WTC11 (cell line): ENCODE measurements around the gene TBL1X. TPM values are rescaled to one million over a fixed set of nuclear protein-coding genes. Genes with fewer than 3 reads are reported as not detected.

Source experiments
- ATAC-seq: fragments of 200-7000 bp; cut with Tn5 transposase; 2 replicates; pipeline ENCODE4 v1.10.0; 2021; ENCODE audit warnings: mild to moderate bottlenecking, moderate library complexity
- CTCF ChIA-PET: fragments of 300-600 bp; sonication (Branson Sonifier 250); formaldehyde crosslinking; loops from one replicate; lab custom pipeline; 2021; ENCODE audit warnings: antibody characterized with exemption; lab: Charles Lee
- POLR2A ChIA-PET: fragments of 350-600 bp; sonication (Branson Sonifier 250); formaldehyde crosslinking; loops from one replicate; lab custom pipeline; 2021; ENCODE audit warnings: antibody characterized with exemption; lab: Charles Lee
- DNase-seq: peaks from one replicate; pipeline ENCODE4 v3.0.0; 2021; ENCODE audit warnings: low spot score
- H3K27ac Mint-ChIP-seq: 2 replicates; pipeline ENCODE4 v1.8.0; 2021; ENCODE audit warnings: mixed read lengths
- H3K27me3 Mint-ChIP-seq: 2 replicates; pipeline ENCODE4 v1.8.0; 2021; ENCODE audit warnings: low read depth, mild to moderate bottlenecking, moderate library complexity, mixed read lengths
- H3K36me3 Mint-ChIP-seq: 2 replicates; pipeline ENCODE4 v1.8.0; 2021; ENCODE audit warnings: mixed read lengths
- H3K4me1 Mint-ChIP-seq: 2 replicates; pipeline ENCODE4 v1.8.0; 2022; ENCODE audit warnings: mixed read lengths
- H3K4me3 Mint-ChIP-seq: 2 replicates; pipeline ENCODE4 v1.8.0; 2021; ENCODE audit warnings: mild to moderate bottlenecking, moderate library complexity, mixed read lengths
- H3K9me3 Mint-ChIP-seq: 2 replicates; pipeline ENCODE4 v1.8.0; 2021; ENCODE audit warnings: mixed read lengths
- CREB1 ChIP-seq: sonication (generic); formaldehyde crosslinking; IDR thresholded peaks from 2 replicates; pipeline ENCODE4 v1.8.0; 2023; ENCODE audit warnings: mild to moderate bottlenecking, missing genetic modification reagents
- CREM ChIP-seq: sonication (generic); formaldehyde crosslinking; IDR thresholded peaks from 2 replicates; pipeline ENCODE4 v1.8.1; 2022; ENCODE audit warnings: mild to moderate bottlenecking, missing genetic modification reagents, moderate library complexity
- GRHL2 ChIP-seq: fragments of 250-450 bp; sonication (Bioruptor Pico); IDR thresholded peaks from 2 replicates; pipeline ENCODE4 v1.8.0; 2022; ENCODE audit warnings: mild to moderate bottlenecking, moderate library complexity; ENCODE audit not compliant: insufficient replicate concordance, severe bottlenecking
- KAT7 ChIP-seq: sonication (generic); formaldehyde crosslinking; IDR thresholded peaks from 2 replicates; pipeline ENCODE4 v1.8.1; 2023; ENCODE audit warnings: missing genetic modification reagents, mild to moderate bottlenecking, borderline replicate concordance
- MYBL2 ChIP-seq: sonication (generic); formaldehyde crosslinking; IDR thresholded peaks from 2 replicates; pipeline ENCODE4 v1.8.1; 2023; ENCODE audit warnings: mild to moderate bottlenecking, moderate library complexity, missing genetic modification reagents
- NR2C2 ChIP-seq: sonication (generic); formaldehyde crosslinking; IDR thresholded peaks from 2 replicates; pipeline ENCODE4 v1.8.0; 2022; ENCODE audit warnings: mild to moderate bottlenecking, missing genetic modification reagents
- NR3C1 ChIP-seq: sonication (generic); formaldehyde crosslinking; conservative IDR thresholded peaks from 2 replicates; pipeline ENCODE4 v1.8.1; 2023; ENCODE audit warnings: low read depth, mild to moderate bottlenecking, missing genetic modification reagents
- PREB ChIP-seq: sonication (generic); formaldehyde crosslinking; IDR thresholded peaks from 2 replicates; pipeline ENCODE4 v1.8.1; 2022; ENCODE audit warnings: mild to moderate bottlenecking, missing genetic modification reagents, moderate library complexity, borderline replicate concordance
- SOX15 ChIP-seq: fragments of 250-450 bp; sonication (Bioruptor Pico); IDR thresholded peaks from 2 replicates; pipeline ENCODE4 v1.9.0; 2021; ENCODE audit warnings: mild to moderate bottlenecking
- USF1 ChIP-seq: sonication (generic); formaldehyde crosslinking; IDR thresholded peaks from 2 replicates; pipeline ENCODE4 v1.8.0; 2022; ENCODE audit warnings: mild to moderate bottlenecking, missing genetic modification reagents
- USF2 ChIP-seq: sonication (generic); formaldehyde crosslinking; IDR thresholded peaks from 2 replicates; pipeline ENCODE4 v1.8.1; 2023; ENCODE audit warnings: mild to moderate bottlenecking, missing genetic modification reagents, moderate library complexity
- ZBTB21 ChIP-seq: sonication (generic); formaldehyde crosslinking; IDR thresholded peaks from 2 replicates; pipeline ENCODE4 v1.8.1; 2023; ENCODE audit warnings: mild to moderate bottlenecking, missing genetic modification reagents, borderline replicate concordance
- ZNF121 ChIP-seq: sonication (generic); formaldehyde crosslinking; IDR thresholded peaks from 2 replicates; pipeline ENCODE4 v1.8.0; 2023; ENCODE audit warnings: missing genetic modification reagents
- ZNF317 ChIP-seq: sonication (generic); formaldehyde crosslinking; IDR thresholded peaks from 2 replicates; pipeline ENCODE4 v1.8.1; 2023; ENCODE audit warnings: low read depth, mild to moderate bottlenecking, moderate library complexity, missing genetic modification reagents, borderline replicate concordance
- ZNF416 ChIP-seq: fragments of 250-450 bp; sonication (Bioruptor Pico); IDR thresholded peaks from 2 replicates; pipeline ENCODE4 v1.9.0; 2021; ENCODE audit warnings: mild to moderate bottlenecking, inconsistent platforms
- ZNF423 ChIP-seq: fragments of 250-450 bp; sonication (Bioruptor Pico); IDR thresholded peaks from 2 replicates; pipeline ENCODE4 v2.1.2; 2022; ENCODE audit warnings: mild to moderate bottlenecking, moderate library complexity
- total RNA-seq: library from RNA; stranded (reverse); gene quantifications from 3 replicates; pipeline ENCODE4 v1.2.3, GENCODE V29; 2021
- TF ChIP-seq, protein P1 (sequence below): sonication (generic); formaldehyde crosslinking; IDR thresholded peaks from 2 replicates; pipeline ENCODE4 v1.8.1; 2023; ENCODE audit warnings: mild to moderate bottlenecking, missing genetic modification reagents
- TF ChIP-seq, protein P2 (sequence below): sonication (generic); formaldehyde crosslinking; IDR thresholded peaks from 2 replicates; pipeline ENCODE4 v1.8.0; 2023; ENCODE audit warnings: missing genetic modification reagents, mild to moderate bottlenecking, borderline replicate concordance
- TF ChIP-seq, protein P3 (sequence below): sonication (generic); formaldehyde crosslinking; IDR thresholded peaks from 2 replicates; pipeline ENCODE4 v1.8.0; 2023; ENCODE audit warnings: mild to moderate bottlenecking, missing genetic modification reagents
- TF ChIP-seq, protein P4 (sequence below): sonication (generic); formaldehyde crosslinking; IDR thresholded peaks from 2 replicates; pipeline ENCODE4 v1.8.1; 2022; ENCODE audit warnings: low read depth, mild to moderate bottlenecking, moderate library complexity, missing genetic modification reagents, borderline replicate concordance

The TBL1X gene
- total RNA-seq, 1 experiment from 2014 or later = 27.7 TPM

DNA sequence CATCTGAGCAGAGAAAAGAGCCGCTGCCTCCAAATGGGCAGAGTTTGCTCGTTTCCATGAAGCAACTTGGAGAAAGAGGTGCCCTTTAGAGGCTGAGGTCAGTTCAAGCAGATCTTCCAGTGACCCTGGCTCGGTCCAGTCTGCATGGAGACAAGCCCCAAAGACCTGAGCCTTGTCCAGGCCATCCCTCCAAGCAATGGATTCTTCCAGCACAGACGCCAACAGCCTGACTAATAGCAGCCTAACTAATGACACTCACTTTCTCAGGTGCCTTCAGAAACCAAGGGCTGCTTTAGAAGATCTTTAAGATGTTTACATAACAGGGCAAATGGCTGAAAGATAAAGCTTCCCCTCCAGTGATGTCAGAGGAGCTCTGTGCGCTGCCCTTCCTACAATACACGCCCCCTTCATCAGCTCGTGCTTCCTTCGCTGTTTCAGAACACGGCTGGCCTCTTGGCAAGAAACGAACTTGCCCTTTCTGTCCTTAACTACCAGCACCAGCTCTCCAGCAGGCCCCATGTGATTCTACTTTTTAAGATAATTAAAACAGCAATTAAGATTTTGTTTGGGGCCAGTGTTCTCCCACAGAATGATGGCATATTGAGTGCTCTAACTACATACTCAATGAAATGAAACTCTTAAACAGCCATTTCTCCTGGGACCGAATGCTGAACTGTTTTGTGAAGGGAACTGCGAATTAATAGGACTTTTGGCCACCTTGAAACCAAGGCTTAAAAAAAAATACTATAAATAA, 181.8 kb downstream of the TBL1X start:
- Mint-ChIP-seq H3K4me1 (0 out of 2 replicates have a peak, but pooled peaks cover 6% of the 10 kb centered on the region), H3K4me3 (no peak overlapping the region), H3K27ac (no peak overlapping the region), H3K36me3 (no peaks in the 10 kb centered on the region), H3K9me3 (no peaks in the 10 kb centered on the region), H3K27me3 (no peaks in the 10 kb centered on the region)
- CTCF ChIA-PET = no interaction called here
- TF ChIP-seq ZNF317 (CRISPR knock-in tag) (no peak), ZNF416 (CRISPR knock-in tag) (no peak), MYBL2 (CRISPR knock-in tag) (no peak), GRHL2 (CRISPR knock-in tag) (no peak), NR3C1 (no peak), ZNF423 (no peak), SOX15 (CRISPR knock-in tag) (no peak), KAT7 (no peak), USF2 (CRISPR knock-in tag) (no peak), NR2C2 (CRISPR knock-in tag) (no peak), USF1 (CRISPR knock-in tag) (no peak), PREB (CRISPR knock-in tag) (no peak), CREB1 (CRISPR knock-in tag) (no peak), ZBTB21 (CRISPR knock-in tag) (no peak), CREM (no peak), ZNF121 (CRISPR knock-in tag) (no peak)
- TF ChIP-seq, protein P1, sequence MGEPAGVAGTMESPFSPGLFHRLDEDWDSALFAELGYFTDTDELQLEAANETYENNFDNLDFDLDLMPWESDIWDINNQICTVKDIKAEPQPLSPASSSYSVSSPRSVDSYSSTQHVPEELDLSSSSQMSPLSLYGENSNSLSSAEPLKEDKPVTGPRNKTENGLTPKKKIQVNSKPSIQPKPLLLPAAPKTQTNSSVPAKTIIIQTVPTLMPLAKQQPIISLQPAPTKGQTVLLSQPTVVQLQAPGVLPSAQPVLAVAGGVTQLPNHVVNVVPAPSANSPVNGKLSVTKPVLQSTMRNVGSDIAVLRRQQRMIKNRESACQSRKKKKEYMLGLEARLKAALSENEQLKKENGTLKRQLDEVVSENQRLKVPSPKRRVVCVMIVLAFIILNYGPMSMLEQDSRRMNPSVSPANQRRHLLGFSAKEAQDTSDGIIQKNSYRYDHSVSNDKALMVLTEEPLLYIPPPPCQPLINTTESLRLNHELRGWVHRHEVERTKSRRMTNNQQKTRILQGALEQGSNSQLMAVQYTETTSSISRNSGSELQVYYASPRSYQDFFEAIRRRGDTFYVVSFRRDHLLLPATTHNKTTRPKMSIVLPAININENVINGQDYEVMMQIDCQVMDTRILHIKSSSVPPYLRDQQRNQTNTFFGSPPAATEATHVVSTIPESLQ (CRISPR knock-in tag) = no peak
- TF ChIP-seq, protein P2, sequence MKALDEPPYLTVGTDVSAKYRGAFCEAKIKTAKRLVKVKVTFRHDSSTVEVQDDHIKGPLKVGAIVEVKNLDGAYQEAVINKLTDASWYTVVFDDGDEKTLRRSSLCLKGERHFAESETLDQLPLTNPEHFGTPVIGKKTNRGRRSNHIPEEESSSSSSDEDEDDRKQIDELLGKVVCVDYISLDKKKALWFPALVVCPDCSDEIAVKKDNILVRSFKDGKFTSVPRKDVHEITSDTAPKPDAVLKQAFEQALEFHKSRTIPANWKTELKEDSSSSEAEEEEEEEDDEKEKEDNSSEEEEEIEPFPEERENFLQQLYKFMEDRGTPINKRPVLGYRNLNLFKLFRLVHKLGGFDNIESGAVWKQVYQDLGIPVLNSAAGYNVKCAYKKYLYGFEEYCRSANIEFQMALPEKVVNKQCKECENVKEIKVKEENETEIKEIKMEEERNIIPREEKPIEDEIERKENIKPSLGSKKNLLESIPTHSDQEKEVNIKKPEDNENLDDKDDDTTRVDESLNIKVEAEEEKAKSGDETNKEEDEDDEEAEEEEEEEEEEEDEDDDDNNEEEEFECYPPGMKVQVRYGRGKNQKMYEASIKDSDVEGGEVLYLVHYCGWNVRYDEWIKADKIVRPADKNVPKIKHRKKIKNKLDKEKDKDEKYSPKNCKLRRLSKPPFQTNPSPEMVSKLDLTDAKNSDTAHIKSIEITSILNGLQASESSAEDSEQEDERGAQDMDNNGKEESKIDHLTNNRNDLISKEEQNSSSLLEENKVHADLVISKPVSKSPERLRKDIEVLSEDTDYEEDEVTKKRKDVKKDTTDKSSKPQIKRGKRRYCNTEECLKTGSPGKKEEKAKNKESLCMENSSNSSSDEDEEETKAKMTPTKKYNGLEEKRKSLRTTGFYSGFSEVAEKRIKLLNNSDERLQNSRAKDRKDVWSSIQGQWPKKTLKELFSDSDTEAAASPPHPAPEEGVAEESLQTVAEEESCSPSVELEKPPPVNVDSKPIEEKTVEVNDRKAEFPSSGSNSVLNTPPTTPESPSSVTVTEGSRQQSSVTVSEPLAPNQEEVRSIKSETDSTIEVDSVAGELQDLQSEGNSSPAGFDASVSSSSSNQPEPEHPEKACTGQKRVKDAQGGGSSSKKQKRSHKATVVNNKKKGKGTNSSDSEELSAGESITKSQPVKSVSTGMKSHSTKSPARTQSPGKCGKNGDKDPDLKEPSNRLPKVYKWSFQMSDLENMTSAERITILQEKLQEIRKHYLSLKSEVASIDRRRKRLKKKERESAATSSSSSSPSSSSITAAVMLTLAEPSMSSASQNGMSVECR (CRISPR knock-in tag) = no peak
- TF ChIP-seq, protein P3, sequence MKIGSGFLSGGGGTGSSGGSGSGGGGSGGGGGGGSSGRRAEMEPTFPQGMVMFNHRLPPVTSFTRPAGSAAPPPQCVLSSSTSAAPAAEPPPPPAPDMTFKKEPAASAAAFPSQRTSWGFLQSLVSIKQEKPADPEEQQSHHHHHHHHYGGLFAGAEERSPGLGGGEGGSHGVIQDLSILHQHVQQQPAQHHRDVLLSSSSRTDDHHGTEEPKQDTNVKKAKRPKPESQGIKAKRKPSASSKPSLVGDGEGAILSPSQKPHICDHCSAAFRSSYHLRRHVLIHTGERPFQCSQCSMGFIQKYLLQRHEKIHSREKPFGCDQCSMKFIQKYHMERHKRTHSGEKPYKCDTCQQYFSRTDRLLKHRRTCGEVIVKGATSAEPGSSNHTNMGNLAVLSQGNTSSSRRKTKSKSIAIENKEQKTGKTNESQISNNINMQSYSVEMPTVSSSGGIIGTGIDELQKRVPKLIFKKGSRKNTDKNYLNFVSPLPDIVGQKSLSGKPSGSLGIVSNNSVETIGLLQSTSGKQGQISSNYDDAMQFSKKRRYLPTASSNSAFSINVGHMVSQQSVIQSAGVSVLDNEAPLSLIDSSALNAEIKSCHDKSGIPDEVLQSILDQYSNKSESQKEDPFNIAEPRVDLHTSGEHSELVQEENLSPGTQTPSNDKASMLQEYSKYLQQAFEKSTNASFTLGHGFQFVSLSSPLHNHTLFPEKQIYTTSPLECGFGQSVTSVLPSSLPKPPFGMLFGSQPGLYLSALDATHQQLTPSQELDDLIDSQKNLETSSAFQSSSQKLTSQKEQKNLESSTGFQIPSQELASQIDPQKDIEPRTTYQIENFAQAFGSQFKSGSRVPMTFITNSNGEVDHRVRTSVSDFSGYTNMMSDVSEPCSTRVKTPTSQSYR = no peak
- TF ChIP-seq, protein P4, sequence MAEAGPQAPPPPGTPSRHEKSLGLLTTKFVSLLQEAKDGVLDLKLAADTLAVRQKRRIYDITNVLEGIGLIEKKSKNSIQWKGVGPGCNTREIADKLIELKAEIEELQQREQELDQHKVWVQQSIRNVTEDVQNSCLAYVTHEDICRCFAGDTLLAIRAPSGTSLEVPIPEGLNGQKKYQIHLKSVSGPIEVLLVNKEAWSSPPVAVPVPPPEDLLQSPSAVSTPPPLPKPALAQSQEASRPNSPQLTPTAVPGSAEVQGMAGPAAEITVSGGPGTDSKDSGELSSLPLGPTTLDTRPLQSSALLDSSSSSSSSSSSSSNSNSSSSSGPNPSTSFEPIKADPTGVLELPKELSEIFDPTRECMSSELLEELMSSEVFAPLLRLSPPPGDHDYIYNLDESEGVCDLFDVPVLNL = no peak
- POLR2A ChIA-PET = interaction anchor here (0.7 kb wide), 1 partner anchor 55 kb away, joined by 6 read pairs; no protein-coding TSS in a partner anchor
- DNase-seq = no peak
- ATAC-seq = no peak
